ENCODE measurements around the gene ATG2A.

ATG2A gene

DNA sequence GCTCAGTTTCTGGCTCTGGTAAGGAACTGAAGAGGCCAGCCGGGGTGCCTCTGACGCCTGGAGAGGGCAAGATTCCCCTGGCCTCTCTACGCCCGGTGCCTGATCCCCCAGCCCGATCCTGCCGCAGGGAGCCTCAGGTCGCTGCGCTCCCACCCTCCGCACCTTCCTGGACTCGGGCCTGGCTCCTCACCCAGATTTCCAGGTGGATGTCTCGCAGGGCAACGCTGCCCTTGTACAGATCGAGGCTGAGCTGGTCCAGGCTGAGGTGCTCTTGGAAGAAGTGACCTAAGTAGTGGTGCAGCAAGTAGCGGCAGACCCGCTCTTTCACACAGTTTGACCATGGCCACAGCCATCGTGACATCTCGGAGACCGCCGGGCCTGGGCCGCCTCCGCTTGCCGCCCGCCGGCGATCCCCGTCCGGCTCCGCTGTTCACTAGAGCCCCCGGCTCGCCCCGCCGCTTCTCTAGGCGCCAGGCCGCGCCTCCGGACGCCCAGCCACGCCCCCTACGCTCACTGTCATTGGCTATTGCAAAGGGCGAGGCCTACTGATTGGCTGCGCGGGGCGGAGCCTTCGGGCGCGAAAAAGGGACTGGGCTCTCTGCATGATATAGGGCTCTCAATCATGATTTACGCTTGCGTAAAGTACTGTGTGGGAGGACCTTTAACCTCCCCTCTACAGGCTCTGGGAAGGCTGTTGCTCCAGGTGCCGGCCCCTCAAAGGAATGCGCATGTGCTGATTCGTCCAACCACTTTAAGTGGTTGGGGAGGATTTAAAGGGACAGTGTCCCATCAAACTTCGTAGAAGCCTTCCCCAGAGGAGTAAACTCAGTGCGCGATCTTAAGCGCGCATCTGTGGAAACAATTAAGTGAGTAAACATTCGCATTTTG is at the start of gene ATG2A:
Gene ATG2A, minus strand, starts transcription at position 435 of the 888 bp plus-strand sequence. Its CDS starts 74 bp downstream, at position 361.
- peak; percentile 99 for DNase-seq (ENCODE audit: low spot score)

DNA sequence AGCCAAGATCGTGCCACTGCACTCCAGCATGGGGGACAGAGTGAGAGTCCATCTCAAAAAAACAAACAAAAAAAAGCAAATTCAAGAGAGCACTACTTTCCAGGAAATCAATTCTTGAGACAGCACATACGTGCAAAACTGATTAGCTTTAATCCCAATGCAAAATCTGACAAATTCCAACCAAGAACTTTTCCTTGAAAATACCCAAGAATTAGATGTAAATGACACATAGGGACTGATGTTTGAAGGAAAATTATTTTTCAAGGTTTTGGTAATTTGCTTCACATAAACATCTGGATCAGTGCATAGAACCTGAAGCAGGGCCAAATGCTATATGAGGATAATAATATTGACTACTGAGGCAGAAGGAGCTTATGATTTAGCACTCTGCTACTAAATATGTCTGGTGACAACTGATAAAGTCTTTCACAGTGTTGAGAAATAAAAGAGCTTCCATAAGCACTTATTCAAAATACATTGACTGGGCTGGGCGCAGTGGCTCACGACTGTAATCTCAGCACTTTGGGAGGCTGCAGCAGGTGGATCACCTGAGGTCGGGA is 46.1 kb upstream of the ATG2A start:
- no peak for DNase-seq (ENCODE audit: low spot score)

DNA sequence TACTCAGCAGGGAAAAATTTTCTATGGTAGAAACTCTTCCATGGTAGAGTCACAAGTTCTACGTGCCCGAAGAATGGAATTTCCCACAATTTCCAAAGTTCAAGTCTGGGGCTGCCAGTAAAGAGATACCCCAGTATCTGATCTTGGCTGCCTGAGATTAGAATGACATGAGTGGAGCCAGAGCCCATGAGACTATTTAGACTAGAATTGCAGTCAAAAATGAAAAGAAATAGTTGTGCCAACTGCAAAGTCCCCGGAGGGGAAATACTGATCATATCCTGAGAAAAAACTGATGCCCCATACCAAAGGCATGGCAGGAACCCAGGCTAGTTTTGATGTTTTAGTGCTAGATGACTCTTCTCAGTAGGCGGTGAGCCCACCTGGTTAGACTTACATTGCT is 43.7 kb upstream of the ATG2A start:
- DNase-seq (ENCODE audit: low spot score) = peak; percentile 16

DNA sequence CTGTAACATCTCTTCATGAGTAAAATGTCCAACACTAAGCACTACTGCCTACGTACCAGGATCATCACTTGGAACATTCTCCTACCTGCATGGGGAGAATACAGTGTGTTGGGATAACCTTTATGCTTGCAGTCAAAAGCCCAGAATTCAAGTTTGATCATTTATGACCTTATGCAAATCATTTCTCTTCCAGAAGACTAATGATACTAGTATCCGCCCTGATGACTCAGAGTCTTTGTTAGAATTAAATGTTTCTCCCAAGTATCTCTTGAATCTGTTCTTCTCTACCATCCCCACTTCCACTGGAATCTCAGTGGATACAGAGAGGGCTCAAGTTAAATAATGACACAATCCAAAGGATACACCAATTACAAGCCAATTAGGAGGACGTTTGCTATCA is 42.5 kb upstream of the ATG2A start:
- DNase-seq (ENCODE audit: low spot score) = peak; percentile 13

DNA sequence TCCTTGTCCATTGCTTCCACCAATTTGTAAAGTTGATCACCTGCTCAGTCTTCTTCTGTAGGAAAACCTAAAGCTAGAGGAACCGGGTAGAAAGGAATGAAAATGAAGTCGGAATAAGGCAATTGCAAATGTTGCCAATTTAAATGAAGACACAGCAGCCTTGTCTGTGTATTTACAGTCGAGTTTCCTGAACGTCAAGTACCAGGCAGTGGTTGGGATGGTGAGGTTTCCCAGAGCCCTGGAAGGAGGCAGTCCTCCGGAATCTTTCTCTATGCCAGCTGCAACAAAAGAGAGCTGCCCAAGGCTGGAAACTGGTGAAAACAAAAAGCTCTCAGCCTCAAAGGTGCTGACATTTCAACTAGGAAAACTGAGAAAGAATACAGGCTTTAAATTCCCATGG is 37.2 kb upstream of the ATG2A start:
- no peak for DNase-seq (ENCODE audit: low spot score)

DNA sequence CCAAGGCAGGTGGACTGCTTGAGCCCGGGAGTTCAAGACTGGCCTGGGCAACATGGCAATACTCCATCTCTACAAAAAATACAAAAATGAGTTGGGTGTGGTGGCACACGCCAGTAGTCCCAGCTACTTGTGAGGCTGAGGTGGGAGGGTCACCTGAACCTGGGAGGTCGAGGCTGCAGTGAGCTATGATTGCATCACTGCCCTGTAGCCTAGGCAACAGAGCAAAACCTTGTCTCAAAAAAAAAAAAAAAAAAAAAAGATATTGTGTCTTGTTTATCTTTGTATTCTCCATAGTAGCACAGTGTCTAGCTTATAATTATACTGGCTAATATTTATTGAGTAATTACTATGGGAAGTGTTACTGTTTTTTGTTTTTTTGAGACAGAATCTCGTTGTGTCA is 34.5 kb upstream of the ATG2A start:
- DNase-seq (ENCODE audit: low spot score) = no peak

DNA sequence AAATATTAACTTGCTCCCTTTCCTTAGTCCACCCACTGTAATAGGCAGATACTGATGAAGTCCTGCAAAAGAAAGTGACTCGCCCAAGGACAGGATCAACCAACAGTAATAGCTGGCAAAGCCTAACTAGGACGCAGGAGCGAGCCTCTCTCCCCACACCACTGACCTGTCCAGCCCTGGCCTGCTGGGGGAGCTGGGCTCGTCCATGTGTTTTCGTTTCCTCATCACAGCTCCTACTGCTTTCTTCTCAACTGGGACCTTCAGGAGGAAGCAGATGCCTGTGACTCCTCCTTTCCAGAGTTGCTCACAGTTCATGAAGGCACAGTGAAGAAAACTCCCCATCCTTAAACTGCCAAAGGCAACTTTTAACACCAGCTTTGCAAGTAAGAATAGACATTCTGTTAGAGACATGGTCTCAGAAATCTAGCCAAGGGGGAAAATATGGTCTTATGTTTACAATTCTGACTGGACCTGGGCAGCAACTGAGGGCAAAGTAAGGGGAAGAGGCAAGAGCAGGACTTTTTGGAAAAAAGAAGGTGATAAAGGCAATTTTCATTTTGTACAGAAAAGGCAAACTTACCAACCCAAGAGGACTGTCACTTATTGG is 30.3 kb upstream of the ATG2A start:
- DNase-seq (ENCODE audit: low spot score) = no peak

DNA sequence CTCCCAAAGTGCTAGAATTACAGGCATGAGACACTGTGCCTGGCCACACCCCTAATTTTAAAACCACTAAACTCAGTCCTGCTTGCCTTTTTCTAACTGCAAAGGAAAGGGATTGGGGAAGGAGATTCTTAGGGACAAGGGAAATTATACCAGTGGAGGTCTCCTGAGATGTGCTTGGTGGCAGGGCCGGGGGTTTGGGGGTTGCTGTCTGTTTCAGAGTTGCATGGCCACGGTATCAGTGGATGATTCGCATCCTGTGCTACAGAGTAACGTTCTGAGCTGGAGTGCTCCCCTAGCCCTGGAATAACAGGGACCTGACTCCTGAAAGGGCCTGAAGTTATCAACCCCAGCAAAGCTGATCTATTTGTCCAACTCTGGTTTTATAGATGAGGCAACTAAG is 19.5 kb upstream of the ATG2A start:
- no peak for DNase-seq (ENCODE audit: low spot score)

DNA sequence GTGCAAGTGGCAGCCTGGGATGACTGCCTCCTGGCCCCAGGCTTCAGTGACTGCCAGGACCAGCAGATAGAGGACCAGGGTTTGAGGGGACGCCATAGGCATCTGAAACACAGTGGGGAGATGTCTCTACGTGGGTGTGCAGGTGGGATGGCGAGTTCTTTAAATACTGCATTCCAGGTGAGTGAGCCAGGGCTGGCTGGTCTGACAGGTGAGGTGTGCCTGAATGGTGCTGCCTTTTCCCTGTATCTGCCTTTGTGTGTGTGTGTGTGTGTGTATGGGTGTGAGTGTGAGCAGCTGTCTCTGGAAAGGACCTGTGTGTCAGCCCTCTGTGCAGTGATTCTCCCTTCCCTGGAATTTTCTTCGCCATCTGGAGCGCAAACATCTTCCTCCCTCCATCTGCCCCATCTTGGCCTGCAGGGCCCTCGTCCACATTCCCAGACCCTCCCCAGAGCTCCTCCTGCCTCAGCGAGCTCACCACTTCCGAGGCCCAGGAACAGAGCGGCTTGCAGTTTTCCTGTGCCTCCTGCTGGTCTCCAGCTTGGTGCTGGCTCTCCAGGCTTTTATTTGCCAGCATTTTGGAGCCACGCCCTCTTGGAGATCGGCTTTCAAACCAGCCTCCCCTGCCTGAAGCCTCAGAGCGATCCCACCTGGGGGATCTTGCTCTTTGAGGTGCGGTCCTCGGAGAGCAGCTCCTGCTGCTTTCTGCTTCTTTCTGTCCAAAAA is 18.5 kb upstream of the ATG2A start, which contains the start of gene GPHA2:
Gene GPHA2, minus strand, starts transcription at position 535 of the 723 bp plus-strand sequence. Its CDS starts 433 bp downstream, at position 102.
- DNase-seq (ENCODE audit: low spot score) = no peak

DNA sequence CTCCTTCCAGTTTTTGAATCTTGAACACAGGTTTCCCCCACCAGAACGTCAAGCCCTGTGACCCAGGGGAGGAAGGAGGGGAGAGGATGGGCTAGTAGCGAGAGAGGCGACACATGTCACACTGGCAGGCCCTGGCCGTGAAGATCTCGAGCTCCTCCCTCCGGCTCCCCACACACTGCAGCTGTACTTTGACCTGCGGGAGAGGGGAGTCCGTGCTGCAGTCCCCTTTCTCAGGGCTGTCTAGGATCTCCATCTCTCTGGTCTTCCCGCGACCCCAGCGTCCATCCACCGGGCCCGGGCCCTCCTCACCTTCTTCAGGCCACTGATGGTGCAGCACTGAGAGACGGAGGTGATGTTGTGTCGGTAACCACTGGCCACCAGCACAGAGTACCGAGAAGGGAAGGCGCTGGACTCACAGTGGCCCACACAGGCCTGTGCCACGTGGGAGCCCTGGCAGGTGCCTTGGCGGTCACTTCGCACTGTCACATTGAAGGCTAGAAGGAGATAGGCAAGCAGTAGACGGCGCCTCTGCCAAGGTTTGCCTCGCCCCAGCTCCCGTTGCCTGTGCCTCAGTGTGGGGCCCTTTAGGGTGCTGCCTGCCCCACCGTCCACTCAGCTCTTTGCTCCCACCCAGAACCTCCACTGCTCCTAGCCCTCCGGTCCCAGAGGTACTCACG is 17.8 kb upstream of the ATG2A start:
- no peak for DNase-seq (ENCODE audit: low spot score)

DNA sequence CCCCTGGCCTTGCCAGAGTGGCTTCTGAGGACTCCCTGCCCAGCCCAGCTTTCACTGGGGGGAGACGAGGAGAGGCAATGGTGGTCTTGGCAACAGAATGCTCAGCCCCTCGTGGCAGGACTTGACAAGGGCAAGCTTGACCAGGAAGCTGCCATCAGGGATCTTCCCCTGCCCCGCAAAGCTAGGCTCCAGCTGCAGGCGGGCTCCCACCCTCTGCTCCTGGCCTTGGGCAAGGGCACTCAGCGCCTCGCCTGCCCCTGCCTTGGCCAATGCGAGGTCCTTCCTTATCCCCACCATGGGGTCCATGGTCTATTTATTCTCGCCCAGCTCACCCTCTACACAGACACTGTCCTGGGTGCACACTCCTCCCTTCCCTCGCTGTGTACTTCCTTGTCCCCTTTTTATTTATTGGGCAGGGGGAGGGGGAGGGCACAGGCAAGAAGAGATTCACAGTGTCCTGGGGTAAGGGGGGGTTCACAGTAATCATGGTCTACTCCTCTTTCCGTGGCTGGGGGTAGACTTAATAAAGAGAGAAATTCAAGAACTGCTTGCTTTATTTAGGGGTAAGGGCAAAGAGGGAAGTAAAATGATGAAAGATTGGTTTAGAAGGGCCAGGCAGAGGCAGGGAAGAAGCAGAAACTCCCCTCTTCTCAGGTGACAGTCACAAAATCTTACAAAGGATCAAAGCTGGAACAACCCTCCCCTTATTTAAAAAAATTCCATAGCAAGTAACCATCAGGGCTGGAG is 17.1 kb upstream of the ATG2A start:
- DNase-seq (ENCODE audit: low spot score) = no peak

DNA sequence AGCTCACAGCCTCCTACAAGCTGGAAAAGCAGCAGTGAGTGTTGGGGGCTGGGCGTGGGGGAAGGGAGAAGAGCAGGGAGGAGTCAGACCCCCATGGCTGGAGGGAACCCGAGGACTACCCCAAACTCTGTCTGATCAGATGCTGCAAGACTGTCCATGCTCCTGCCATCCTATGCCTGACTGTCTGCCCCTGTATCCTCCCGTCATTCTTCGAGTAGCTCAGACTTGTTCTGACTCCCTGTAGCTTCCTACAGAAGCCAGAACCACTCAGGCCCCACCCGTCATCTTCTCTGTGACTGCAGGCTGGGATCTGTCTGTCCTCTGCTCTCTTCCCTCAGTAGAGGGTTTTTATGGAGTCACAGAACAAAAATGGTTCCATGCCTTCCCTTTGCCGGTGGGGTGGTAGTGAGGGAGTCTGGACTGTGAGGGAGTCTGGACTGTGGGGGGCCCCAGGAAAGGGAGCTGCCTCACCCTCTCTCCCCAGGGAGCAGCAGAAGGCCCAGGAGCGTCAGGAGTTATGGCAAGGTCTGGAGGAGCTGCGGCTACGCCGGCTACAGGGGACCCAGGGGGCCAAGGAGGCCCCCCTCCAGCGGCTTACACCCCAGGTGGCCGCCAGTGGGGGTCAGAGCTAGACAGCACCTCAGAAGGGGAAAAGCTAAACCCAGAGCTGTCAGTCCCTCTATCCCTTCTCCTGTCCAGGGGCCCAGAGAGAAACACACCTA is 16.4 kb upstream of the ATG2A start:
- no peak for DNase-seq (ENCODE audit: low spot score)

DNA sequence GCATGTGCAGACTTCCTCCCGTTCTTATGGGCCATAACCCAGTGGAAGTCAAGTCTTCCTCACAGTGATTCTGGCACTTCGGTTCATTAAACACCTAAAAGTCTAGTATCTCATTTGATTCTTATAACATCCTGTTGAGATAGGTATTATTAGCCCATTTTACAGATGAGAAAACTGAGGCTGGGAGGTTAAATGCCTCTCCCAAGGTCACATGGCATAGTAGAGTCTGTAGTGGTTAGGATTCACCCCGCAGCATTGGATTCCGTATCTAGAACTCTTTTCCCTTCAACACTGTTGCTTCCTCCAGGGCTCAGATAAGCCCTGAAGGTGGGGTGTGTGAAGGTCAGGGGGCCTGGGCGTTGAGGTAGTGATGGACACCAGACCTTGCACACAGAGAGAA is 15.3 kb upstream of the ATG2A start:
- no peak for DNase-seq (ENCODE audit: low spot score)

DNA sequence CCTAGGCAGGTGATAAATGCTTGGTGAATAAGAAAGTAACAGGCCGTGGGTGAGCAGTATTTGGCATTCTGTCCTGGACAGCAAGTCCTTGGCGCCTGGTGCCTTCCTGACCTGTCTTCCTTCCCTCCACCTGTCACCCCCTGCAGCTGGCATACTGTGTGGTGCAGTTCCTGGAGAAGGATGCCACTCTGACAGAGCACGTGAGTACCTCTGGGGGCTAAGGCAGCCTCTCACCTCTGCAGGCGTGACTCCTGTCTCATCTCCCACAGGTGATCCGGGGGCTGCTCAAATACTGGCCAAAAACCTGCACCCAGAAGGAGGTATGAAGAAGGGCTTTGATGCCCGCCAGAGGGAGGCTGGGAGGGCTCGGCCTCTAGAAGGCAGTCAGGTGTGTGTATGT is 14.3 kb upstream of the ATG2A start:
- no peak for DNase-seq (ENCODE audit: low spot score)

DNA sequence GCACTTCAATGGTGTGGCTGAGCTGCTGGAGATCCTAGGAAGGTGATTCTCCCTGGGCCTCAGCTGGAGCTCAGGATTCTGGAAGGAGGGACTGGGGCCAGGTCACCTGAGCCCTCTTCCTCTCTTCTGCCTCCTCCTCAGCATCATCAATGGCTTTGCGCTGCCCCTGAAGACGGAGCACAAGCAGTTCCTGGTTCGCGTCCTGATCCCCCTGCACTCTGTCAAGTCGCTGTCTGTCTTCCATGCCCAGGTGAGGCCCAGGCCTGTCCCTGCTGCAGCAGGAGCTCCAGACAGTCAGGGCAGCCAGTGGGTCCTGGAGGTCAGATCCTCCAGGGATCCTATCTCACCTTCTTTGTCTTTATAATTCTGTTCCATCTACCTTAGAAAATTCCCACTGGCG is 13.3 kb upstream of the ATG2A start:
- DNase-seq (ENCODE audit: low spot score) = no peak

DNA sequence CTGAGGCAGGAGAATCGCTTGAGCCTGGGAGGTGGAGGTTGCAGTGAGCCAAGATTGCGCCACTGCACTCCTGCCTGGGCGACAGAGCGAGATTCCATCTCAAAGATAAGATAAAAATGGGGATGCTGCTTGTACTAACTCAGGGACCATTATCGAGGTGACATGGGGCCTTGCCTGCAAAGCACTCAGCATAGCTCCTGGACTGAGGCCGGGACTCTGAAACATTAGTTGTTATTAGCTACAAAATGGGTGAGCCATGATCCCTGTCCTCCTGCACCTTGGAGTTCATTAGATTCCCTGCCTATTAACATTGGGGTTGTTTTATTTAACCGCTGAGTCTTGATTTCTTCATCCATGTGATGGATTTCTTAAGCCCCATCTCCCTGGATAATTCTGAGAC is 12.6 kb upstream of the ATG2A start:
- DNase-seq (ENCODE audit: low spot score) = no peak

DNA sequence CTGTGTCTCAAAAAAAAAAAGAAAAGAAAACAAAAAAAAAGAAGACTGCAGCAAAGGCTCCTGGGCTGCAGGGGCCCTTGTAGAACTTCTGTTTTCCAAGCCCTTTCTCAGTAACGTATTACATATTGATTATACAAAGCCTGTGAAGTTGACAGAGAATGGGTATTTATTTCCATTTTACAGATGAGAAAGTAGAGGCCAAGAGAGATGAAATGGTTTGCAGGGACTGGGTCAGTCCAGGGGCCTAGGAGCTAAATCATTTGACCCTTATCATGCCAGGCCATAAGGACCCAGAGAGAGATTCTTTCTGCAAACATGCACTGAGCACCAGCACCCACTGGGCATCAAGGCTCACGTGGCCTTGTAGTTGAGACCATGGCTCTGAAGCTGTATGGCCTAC is 11.9 kb upstream of the ATG2A start:
- no peak for DNase-seq (ENCODE audit: low spot score)

DNA sequence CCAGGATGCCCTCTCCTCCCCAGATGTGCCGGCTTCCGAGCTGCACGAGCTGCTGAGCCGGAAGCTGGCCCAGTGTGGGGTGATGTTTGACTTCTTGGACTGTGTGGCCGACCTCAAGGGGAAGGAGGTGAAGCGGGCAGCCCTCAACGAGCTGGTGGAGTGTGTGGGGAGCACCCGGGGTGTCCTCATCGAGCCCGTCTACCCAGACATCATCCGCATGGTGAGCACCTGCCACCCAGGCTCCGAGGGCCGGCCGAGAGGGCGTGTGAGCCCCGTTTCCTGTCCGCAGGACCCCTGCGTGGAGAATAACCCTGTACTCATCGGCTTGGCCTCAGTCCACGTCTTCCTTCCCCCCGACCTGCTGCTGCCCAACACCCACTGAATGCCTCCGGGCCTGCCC is 9.7 kb upstream of the ATG2A start:
- no peak for DNase-seq (ENCODE audit: low spot score)

DNA sequence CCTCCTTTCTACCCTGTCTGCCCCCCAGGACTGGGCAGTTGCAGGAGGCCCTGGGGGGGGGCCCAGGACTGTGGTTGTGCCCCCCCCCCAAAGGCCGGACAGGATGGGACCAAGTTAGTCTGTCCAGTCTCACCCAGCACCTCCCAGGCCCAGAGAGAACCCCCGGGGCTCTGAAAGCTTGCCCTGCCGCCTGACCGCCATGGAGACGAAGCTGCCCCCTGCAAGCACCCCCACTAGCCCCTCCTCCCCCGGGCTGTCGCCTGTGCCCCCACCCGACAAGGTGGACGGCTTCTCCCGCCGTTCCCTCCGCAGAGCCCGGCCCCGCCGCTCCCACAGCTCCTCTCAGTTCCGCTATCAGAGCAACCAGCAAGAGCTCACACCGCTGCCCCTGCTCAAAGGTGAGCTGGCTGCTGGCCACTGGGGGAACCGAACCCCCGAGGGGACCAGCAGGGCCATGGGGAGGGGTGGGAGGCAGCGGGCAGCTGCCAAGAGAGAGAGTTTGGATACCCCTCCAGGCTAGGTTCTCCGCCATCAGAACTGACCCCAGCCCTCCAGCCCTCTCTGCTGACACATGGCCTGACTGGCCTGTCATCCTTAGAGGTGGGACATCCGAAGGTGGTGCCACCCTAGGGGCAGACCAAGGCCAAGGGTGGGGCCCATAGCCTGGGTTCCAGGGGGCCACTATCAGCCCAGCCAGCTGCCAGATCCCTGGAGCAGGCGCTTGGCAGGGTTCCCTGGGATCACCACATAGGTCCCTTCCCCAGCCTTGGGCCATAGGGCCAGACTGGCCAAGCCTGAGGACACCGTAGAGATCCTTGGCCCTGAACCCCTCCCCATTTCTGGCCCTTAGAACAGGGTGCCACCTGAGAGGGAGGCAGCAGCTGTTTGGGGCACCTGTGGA is 8.8 kb upstream of the ATG2A start:
- no peak for DNase-seq (ENCODE audit: low spot score)

DNA sequence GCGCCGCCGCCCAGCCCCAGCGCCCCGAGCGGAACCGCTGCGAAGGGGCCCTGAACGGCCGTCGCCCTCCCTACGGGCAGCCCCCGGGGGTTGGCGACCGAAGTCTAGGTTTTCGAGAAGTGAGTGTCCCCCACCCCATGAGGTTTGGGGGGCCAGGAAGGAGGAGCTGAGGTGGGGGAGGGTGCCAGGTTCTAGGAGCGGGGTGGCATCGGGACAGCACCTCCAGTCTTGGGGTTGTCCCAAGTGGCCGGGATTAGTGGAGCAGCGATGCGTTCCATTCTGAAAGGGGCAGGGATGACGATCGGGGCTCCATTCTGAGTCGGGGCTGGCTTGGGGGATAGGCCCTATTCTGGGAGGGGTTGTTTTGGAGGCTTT is 7.9 kb upstream of the ATG2A start:
- DNase-seq (ENCODE audit: low spot score) = no peak
